GM12865 (cell line): ENCODE results near the gene DIS3.
"Not testable (repeated sequence)": the region's sequence is repeated elsewhere in the genome, so short reads cannot be mapped to it uniquely, and the experiment has no call there.

Experiments used
- DNase-seq: peaks from one replicate; pipeline ENCODE4 v3.0.0; 2010; ENCODE audit warnings: low read depth
- H3K4me3 ChIP-seq: 2 replicates; pipeline ENCODE4 v1.5.1; 2011; ENCODE audit warnings: mild to moderate bottlenecking, low read depth, low read length, control low read depth
- CTCF ChIP-seq: IDR thresholded peaks from 2 replicates; pipeline ENCODE4 v1.5.1; 2011; ENCODE audit warnings: low read length, control low read depth, low read depth, inconsistent platforms; ENCODE audit not compliant: insufficient read depth; ENCODE audit errors: missing control alignments

The DIS3 gene

GRCh38 chr13:72781451-72782439, at the start of gene DIS3, which contains the start of gene PIBF1:
DIS3 (minus strand) TSS chr13:72781900; CDS start chr13:72781832, 68 bp downstream.
PIBF1 (plus strand) TSS chr13:72782133; CDS start chr13:72783470, 1,337 bp downstream.
- DNase-seq, result peak; percentile 98
- H3K4me3 ChIP-seq, result peak within 1 kb of the TSS; percentile 100
- TF ChIP-seq CTCF, result peak; percentile 18

- no peak for TF ChIP-seq CTCF
- no peak for DNase-seq
- H3K4me3 ChIP-seq, result no peak overlapping the region
Observed at GRCh38 chr13:72823724-72824123, 42.0 kb upstream of the DIS3 start.

- no peak overlapping the region for H3K4me3 ChIP-seq
- no peak for TF ChIP-seq CTCF
Observed at GRCh38 chr13:72823081-72823480, 41.4 kb upstream of the DIS3 start.

GRCh38 chr13:72820898-72821279, 39.2 kb upstream of the DIS3 start:
- no peak for TF ChIP-seq CTCF
- no peak for DNase-seq
- H3K4me3 ChIP-seq, result no peak overlapping the region

More at GRCh38 chr13:72823081-72823480, 41.4 kb upstream of the DIS3 start:
- no peak for DNase-seq

GRCh38 chr13:72820156-72820897, 38.6 kb upstream of the DIS3 start:
- DNase-seq, result no peak
- no peak overlapping the region for H3K4me3 ChIP-seq
- no peak for TF ChIP-seq CTCF

- TF ChIP-seq CTCF, result peak; percentile 37
- DNase-seq, result peak; percentile 12
- H3K4me3 ChIP-seq, result no peak overlapping the region
Observed at GRCh38 chr13:72808917-72809500, 27.3 kb upstream of the DIS3 start.

- H3K4me3 ChIP-seq, DNase-seq: not testable (repeated sequence)
Observed at GRCh38 chr13:72806514-72806913, 24.8 kb upstream of the DIS3 start.
